ENCODE data around the gene GCFC2. TPM values are rescaled to one million over a fixed set of nuclear protein-coding genes. Genes with fewer than 3 reads are reported as not detected.
A peak's percentile ranks its signal among the peaks of the same experiment; 100 is the strongest.

Gene GCFC2
- 17.1 and 18.3 TPM in 2 replicates for total RNA-seq (2021)
- long read RNA-seq, full-length matches to known transcripts, result 34 of 70 reads
- long read RNA-seq, partial matches to known transcripts, result 4 of 70 reads
- long read RNA-seq, other reads (novel, unspliced or antisense), result 32 of 70 reads

GRCh38 chr2:75710577-75711253 is at the start of gene GCFC2:
GCFC2 (minus strand) TSS chr2:75710915; CDS start chr2:75710855, 60 bp downstream.
- peaks cover 0 to 2% of the 10 kb centered on the region in 2 experiments; a peak in 2 of 5 replicates for H3K9me3 Mint-ChIP-seq
- no peak within 1 kb of the TSS for H2BK20ac ChIP-seq (ENCODE audit: low read depth, low read length, poor library complexity, severe bottlenecking)

More at GRCh38 chr2:75710577-75711253, at the start of gene GCFC2:
- peak within 1 kb of the TSS; percentile 95 to 96 (median 95); a peak in 6 of 7 replicates for H3K27ac Mint-ChIP-seq
- H3K56ac ChIP-seq (ENCODE audit: insufficient read length, low read depth, low read length), result no peak within 1 kb of the TSS
- no peak within 1 kb of the TSS for H3K27ac ChIP-seq (ENCODE audit: insufficient read length, low read depth, low read length)
- H3K4me1 ChIP-seq (ENCODE audit: insufficient read depth, low read length), result no peaks in the 10 kb centered on the region
- peaks cover 3% of the 10 kb centered on the region for H3K23me2 ChIP-seq (ENCODE audit: insufficient read length, low read depth, low read length, poor library complexity, severe bottlenecking)
- H3K9ac ChIP-seq (ENCODE audit: extremely low read depth, insufficient read length, low read length), result peak within 1 kb of the TSS; percentile 79
- H2AFZ ChIP-seq (ENCODE audit: low read length), result peak within 1 kb of the TSS; percentile 68
- no CpG with 5 or more reads among the region's 66 CpGs for WGBS (ENCODE audit: extremely low coverage, insufficient read length, low lambda C conversion rate)
- DNase-seq, result peak; percentile 88
- H4K20me1 ChIP-seq (ENCODE audit: control insufficient read depth, insufficient read depth, insufficient read length), result no peaks in the 10 kb centered on the region
- H4K5ac ChIP-seq (ENCODE audit: insufficient read length, low read depth, low read length), result no peak within 1 kb of the TSS
- H3K23ac ChIP-seq (ENCODE audit: insufficient read length, low read depth, low read length), result no peak within 1 kb of the TSS
- H3K4me2 ChIP-seq (ENCODE audit: insufficient read depth, insufficient read length, low read length), result peak within 1 kb of the TSS; percentile 84
- no peaks in the 10 kb centered on the region for H3K9me3 ChIP-seq (ENCODE audit: control insufficient read depth, low read depth, low read length)
- no peaks in the 10 kb centered on the region; the same call in 1 of the 2 replicates for H3K27me3 Mint-ChIP-seq (ENCODE audit: low read depth)
- H3K27me3 ChIP-seq (ENCODE audit: insufficient read depth, low read length), result no peaks in the 10 kb centered on the region
- TF ChIP-seq, protein P1, sequence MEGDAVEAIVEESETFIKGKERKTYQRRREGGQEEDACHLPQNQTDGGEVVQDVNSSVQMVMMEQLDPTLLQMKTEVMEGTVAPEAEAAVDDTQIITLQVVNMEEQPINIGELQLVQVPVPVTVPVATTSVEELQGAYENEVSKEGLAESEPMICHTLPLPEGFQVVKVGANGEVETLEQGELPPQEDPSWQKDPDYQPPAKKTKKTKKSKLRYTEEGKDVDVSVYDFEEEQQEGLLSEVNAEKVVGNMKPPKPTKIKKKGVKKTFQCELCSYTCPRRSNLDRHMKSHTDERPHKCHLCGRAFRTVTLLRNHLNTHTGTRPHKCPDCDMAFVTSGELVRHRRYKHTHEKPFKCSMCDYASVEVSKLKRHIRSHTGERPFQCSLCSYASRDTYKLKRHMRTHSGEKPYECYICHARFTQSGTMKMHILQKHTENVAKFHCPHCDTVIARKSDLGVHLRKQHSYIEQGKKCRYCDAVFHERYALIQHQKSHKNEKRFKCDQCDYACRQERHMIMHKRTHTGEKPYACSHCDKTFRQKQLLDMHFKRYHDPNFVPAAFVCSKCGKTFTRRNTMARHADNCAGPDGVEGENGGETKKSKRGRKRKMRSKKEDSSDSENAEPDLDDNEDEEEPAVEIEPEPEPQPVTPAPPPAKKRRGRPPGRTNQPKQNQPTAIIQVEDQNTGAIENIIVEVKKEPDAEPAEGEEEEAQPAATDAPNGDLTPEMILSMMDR (conservative IDR thresholded peaks at IDR 0.05), result peak; percentile 57
- no peaks in the 10 kb centered on the region; the same call in 1 of the 2 replicates for H3K79me2 ChIP-seq (ENCODE audit: insufficient read depth, low read length)
- no peak within 1 kb of the TSS for H2BK120ac ChIP-seq (ENCODE audit: low read depth, low read length, poor library complexity, severe bottlenecking)
- no peak within 1 kb of the TSS for H2AK5ac ChIP-seq (ENCODE audit: insufficient read length, low read length)
- H3K18ac ChIP-seq (ENCODE audit: insufficient read length, low read depth, low read length), result peak within 1 kb of the TSS; percentile 87
- no peak within 1 kb of the TSS for H4K8ac ChIP-seq (replicated peaks; ENCODE audit: insufficient read length, low read depth, low read length)
- peak within 1 kb of the TSS; percentile 94 for H3K14ac ChIP-seq (ENCODE audit: insufficient read depth, low read length)
- no peak within 1 kb of the TSS for H3K4ac ChIP-seq (ENCODE audit: low read depth, low read length)
- no peak within 1 kb of the TSS for H2BK15ac ChIP-seq (ENCODE audit: low read depth, low read length)
- H3K4me1 Mint-ChIP-seq, result peaks cover 13 to 20% of the 10 kb centered on the region in 2 experiments
- H3K4me3 Mint-ChIP-seq, result peak within 1 kb of the TSS; percentile 73 to 83
- no peak within 1 kb of the TSS for H4K91ac ChIP-seq (ENCODE audit: insufficient read length, low read depth, low read length)
- no peak within 1 kb of the TSS for H2BK12ac ChIP-seq (ENCODE audit: insufficient read length, low read depth, low read length)
- H3K79me1 ChIP-seq (ENCODE audit: insufficient read depth, low read depth, low read length, poor library complexity, severe bottlenecking), result no peaks in the 10 kb centered on the region
- H3K36me3 Mint-ChIP-seq (ENCODE audit: insufficient read depth in 1 of 3, low read depth in 3 of 3), result peaks cover 5 to 13% (median 12%) of the 10 kb centered on the region in 3 experiments
- H3T11ph ChIP-seq (ENCODE audit: low read length), result no peak within 1 kb of the TSS
- H2BK5ac ChIP-seq (ENCODE audit: insufficient read length, low read length), result no peak within 1 kb of the TSS
